Measurements from ENCODE around the gene NKAP. TPM values are rescaled to one million over a fixed set of nuclear protein-coding genes. Genes with fewer than 3 reads are reported as not detected.

The NKAP gene
- total and polyA plus RNA-seq, 4 donors, result 2.4 to 3.3 (median 2.7) TPM

DNA sequence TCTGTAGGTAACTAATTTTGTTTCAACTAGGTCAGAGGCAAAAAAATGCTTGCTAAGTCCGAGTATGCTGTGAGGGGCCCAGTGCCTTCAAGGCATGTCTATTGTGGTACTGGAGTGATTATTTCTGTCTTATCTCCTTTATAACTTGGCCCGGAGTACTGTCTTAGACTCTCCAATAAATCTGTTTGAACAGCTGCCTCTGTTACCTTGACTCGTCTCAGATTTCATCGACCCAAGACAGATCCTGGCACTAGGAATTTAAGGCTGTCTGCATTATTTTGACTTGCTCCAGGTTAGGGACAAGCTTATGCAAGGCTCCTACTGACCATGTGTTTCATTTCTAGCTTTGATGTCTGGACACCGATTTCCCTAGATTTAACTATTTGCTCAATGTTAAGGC, 41.1 kb upstream of the NKAP start:
- Histone ChIP-seq H3K4me3 (ENCODE audit: low read depth in 1 of 3, low read length in 3 of 3) (no peak overlapping the region), H3K36me3 (ENCODE audit: control insufficient read depth in 4 of 4, insufficient read depth in 3 of 4, low read depth in 1 of 4, low read length in 3 of 4) (no peaks in the 10 kb centered on the region), H3K27ac (ENCODE audit: low read depth in 1 of 2, low read length in 2 of 2) (no peak overlapping the region), H3K4me1 (ENCODE audit: control insufficient read depth in 4 of 4, insufficient read depth in 4 of 4, low read length in 3 of 4) (no peaks in the 10 kb centered on the region), H3K9me3 (ENCODE audit: control insufficient read depth in 4 of 4, low read length in 3 of 4) (no peaks in the 10 kb centered on the region), H3K27me3 (ENCODE audit: control insufficient read depth in 4 of 4, insufficient read depth in 4 of 4, low read length in 3 of 4) (peaks cover 0 to 3% (median 0%) of the 10 kb centered on the region in 4 donors), H3K9ac (ENCODE audit: low read depth in 1 of 2, low read length in 2 of 2) (no peak overlapping the region)
- no peak for TF ChIP-seq GABPA (IDR thresholded peaks at IDR 0.05 in 1 of 2, conservative IDR thresholded peaks at IDR 0.05 in 1 of 2)
- no peak for TF ChIP-seq FOXA2 (IDR thresholded peaks at IDR 0.05)
- TF ChIP-seq HNF4G (IDR thresholded peaks at IDR 0.05), result no peak
- no peak for TF ChIP-seq RAD21 (IDR thresholded peaks at IDR 0.05)
- TF ChIP-seq, protein P1, sequence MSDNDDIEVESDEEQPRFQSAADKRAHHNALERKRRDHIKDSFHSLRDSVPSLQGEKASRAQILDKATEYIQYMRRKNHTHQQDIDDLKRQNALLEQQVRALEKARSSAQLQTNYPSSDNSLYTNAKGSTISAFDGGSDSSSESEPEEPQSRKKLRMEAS (IDR thresholded peaks at IDR 0.05), result no peak
- TF ChIP-seq REST (IDR thresholded peaks at IDR 0.05), result no peak
- TF ChIP-seq ZBTB33 (IDR thresholded peaks at IDR 0.05), result no peak
- no peak for TF ChIP-seq HNF4A (conservative IDR thresholded peaks at IDR 0.05)
- TF ChIP-seq, protein P2, sequence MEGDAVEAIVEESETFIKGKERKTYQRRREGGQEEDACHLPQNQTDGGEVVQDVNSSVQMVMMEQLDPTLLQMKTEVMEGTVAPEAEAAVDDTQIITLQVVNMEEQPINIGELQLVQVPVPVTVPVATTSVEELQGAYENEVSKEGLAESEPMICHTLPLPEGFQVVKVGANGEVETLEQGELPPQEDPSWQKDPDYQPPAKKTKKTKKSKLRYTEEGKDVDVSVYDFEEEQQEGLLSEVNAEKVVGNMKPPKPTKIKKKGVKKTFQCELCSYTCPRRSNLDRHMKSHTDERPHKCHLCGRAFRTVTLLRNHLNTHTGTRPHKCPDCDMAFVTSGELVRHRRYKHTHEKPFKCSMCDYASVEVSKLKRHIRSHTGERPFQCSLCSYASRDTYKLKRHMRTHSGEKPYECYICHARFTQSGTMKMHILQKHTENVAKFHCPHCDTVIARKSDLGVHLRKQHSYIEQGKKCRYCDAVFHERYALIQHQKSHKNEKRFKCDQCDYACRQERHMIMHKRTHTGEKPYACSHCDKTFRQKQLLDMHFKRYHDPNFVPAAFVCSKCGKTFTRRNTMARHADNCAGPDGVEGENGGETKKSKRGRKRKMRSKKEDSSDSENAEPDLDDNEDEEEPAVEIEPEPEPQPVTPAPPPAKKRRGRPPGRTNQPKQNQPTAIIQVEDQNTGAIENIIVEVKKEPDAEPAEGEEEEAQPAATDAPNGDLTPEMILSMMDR (IDR thresholded peaks at IDR 0.05; ENCODE audit: low read depth, low read length, missing input control), result no peak
- no peak for TF ChIP-seq SP1 (IDR thresholded peaks at IDR 0.05)
- no peak for TF ChIP-seq FOXA1 (IDR thresholded peaks at IDR 0.05)
- 75% methylated on average over 5 of the region's 5 CpGs for WGBS
- DNase-seq (ENCODE audit: low spot score), result no peak

GRCh38 chrX:119983494-119983893, 39.9 kb upstream of the NKAP start:
- Histone ChIP-seq H3K27ac (ENCODE audit: low read depth in 1 of 2, low read length in 2 of 2) (no peak overlapping the region), H3K4me1 (ENCODE audit: control insufficient read depth in 4 of 4, insufficient read depth in 4 of 4, low read length in 3 of 4) (no peaks in the 10 kb centered on the region), H3K36me3 (ENCODE audit: control insufficient read depth in 4 of 4, insufficient read depth in 3 of 4, low read depth in 1 of 4, low read length in 3 of 4) (no peaks in the 10 kb centered on the region), H3K4me3 (ENCODE audit: low read depth in 1 of 3, low read length in 3 of 3) (no peak overlapping the region), H3K27me3 (ENCODE audit: control insufficient read depth in 4 of 4, insufficient read depth in 4 of 4, low read length in 3 of 4) (peaks cover 0 to 3% (median 0%) of the 10 kb centered on the region in 4 donors), H3K9ac (ENCODE audit: low read depth in 1 of 2, low read length in 2 of 2) (no peak overlapping the region), H3K9me3 (ENCODE audit: control insufficient read depth in 4 of 4, low read length in 3 of 4) (no peaks in the 10 kb centered on the region)
- TF ChIP-seq TAF1 (conservative IDR thresholded peaks at IDR 0.05), result no peak
- no peak for DNase-seq (ENCODE audit: low spot score)
- WGBS, result 93% methylated on average over 2 of the region's 2 CpGs

Measured in liver (tissue), 9 donors.